ENCODE results near the gene FLYWCH1.
"Not testable (repeated sequence)": the region's sequence is repeated elsewhere in the genome, so short reads cannot be mapped to it uniquely, and the experiment has no call there.

The FLYWCH1 gene

DNA sequence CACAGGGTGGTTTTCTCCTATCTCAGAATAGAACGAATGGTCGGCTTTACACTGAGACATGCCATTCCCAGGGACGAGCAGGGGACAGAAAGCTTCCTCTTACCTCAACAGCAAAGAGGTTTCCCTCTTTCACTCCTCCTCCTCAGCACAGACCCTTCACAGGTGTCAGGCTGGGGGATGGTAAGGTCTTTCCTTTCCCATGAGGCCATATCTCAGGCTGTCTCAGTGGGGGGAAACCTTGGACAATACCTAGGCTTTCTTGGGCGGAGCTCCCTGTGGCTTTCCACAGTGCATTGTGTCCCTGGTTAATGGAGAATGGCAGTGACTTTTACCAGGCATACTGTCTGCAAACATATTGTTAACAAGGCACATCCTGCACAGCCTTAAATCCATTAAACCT, 16.4 kb downstream of the FLYWCH1 start:
- DNase-seq = not testable (repeated sequence)

DNA sequence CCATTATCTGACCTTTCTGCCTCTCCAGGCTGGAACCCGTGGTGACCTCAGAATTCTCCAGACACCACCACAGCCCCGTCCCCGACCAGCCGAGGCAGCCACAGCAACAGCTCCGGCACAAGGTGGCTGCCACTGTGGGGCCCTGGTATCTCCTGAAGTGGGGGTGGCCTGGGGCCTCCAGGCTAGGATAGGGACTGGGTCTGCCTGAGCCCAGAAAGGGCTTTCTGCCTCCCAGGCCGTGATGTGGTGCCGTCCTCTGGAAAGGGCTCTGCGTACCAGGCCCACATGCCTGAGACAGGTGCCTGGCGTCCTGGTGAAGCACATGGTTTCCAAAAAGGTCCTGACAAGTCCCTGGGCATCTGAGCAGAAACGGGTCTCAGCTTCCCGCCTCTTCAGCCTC, 17.1 kb downstream of the FLYWCH1 start:
- no peak for DNase-seq

DNA sequence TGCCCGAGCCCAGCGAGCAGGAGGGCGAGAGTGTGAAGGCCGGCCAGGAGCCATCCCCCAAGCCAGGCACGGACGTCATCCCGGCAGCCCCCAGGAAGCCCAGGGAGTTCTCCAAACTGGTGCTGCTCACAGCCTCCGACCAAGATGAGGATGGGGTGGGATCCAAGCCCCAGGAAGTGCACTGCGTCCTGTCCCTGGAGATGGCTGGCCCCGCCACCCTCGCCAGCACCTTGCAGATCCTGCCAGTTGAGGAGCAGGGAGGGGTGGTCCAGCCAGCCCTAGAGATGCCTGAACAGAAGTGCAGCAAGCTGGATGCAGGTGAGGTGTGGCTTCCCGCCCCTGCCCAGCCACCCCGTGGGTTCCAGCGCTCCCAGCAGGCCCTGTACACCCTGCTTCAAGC, 18.0 kb downstream of the FLYWCH1 start:
- DNase-seq = no peak

DNA sequence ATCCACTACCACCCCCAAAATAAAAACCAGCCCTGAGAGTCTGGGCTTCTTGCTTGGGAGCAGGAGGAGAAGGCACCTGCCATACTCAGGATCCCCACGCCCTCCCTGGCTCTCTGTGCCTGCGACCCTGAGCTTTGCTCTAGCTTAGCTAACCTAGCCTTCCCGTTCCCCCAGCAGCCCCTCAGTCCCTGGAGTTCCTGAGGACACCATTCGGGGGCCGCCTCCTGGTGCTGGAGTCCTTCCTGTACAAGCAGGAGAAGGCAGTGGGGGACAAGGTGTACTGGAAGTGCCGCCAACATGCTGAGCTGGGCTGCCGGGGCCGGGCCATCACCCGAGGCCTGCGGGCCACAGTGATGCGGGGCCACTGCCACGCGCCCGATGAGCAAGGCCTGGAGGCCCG, 18.5 kb downstream of the FLYWCH1 start:
- DNase-seq = no peak

DNA sequence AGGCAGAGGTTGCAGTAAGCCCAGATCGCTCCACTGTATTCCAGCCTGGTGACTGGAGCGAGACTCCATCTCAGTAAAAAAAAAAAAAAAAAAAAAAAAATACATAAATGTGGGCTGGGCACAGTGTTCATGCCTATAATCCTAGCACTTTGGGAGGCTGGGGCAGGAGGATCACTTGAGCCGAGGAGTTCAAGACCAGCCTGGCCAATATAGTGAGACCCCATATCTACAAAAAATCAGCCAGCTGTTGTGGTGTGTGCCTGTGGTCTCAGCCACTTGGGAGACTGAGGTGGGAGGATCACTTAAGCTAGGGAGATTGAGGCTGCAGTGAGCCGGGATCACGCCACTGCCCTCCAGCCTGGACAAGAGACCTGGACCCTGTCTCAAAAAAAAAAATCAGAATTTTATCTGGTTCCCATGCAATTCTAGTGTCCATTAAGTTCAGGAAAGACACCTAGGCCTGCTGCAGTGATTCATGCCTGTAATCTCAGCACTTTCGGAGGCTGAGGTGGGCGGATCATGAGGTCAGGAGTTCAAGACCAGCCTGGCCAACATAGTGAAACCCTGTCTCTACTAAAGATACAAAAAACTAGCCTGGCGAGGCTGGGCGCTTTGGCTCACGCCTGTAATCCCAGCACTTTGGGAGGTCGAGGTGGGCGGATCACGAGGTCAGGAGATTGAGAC, 19.6 kb downstream of the FLYWCH1 start:
- not testable (repeated sequence) for DNase-seq

DNA sequence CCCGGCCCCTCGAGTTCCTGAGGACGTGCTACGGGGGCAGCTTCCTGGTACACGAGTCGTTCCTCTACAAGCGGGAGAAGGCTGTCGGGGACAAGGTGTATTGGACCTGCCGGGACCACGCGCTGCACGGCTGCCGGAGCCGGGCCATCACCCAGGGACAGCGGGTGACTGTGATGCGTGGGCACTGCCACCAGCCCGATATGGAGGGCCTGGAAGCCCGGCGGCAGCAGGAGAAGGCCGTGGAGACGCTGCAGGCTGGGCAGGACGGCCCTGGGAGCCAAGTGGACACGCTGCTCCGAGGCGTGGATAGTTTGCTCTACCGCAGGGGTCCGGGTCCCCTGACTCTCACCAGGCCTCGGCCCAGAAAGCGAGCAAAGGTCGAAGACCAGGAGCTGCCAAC, 21.4 kb downstream of the FLYWCH1 start:
- DNase-seq = no peak

DNA sequence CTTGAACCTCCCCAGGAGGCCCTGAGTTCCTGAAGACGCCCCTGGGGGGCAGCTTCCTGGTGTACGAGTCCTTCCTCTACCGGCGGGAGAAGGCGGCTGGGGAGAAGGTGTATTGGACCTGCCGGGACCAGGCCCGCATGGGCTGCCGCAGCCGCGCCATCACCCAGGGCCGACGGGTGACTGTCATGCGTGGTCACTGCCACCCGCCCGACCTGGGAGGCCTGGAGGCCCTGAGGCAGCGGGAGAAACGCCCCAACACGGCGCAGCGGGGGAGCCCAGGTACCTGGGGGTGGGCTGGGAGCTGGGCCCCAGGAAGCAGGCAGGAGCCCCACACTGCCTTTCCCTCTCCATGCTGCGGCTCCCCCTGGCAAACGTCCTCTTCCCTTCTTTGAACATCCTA, 22.0 kb downstream of the FLYWCH1 start:
- DNase-seq = no peak

DNA sequence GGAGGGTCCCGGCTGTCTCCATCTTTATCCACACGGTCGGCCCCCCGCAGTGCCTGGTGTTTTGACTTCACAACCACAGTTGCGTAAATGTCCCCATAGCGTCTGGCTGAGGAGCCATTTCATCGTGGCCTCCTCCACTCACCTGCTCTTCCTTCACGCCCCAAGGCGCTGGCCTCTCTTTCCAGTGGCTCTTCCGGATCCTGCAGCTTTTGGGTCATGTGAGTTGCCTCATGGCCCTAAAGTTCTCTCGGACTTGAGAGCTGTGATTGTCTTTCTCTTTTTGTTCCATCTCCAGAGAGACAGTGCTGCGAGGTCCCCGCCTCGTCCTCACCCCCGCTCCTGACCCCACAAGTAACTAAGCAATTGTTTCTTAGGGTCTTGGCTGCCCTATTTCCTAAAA, 22.7 kb downstream of the FLYWCH1 start:
- no peak for DNase-seq

DNA sequence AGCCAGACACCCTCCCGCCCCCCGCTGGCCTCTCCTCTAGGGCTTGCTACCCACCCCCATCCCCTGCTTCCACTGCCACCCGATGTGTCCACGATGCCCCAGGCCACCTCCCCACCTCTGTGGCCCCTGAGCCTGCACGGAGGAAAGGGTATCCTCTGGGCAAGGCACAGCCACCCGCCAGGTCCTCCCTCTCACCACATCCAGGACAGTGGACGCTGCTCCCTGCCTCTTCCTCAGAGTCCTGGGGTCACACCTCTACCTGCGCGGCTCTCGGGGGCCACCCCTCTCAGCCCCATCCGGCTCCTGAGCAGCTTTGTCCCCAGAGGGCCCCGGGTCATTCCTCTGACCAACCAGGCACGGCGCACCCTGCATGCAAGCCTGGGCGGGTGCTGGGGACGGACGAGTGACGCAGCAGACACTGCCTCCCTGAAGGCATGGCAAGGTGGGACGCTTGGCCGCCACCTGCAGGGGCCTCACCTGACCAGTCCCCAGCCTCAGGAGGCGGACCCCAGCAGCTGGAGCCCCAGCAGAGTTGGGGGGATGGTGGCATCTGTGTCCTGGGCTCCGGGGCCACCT, 24.8 kb downstream of the FLYWCH1 start:
- DNase-seq = no peak

DNA sequence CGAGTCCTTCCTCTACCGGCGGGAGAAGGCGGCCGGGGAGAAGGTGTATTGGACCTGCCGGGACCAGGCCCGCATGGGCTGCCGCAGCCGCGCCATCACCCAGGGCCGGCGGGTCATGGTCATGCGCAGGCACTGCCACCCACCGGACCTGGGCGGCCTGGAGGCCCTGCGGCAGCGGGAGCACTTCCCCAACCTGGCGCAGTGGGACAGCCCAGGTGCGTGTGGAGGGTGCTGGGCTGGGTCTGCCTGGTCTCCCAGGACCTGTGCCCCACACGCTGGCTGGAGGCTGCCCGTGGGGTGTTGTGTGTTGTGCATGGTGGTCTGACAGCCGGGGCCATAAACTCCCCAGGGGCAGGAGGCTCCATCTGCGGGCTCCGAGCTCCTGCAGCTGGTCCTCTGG, 25.4 kb downstream of the FLYWCH1 start:
- DNase-seq = no peak

DNA sequence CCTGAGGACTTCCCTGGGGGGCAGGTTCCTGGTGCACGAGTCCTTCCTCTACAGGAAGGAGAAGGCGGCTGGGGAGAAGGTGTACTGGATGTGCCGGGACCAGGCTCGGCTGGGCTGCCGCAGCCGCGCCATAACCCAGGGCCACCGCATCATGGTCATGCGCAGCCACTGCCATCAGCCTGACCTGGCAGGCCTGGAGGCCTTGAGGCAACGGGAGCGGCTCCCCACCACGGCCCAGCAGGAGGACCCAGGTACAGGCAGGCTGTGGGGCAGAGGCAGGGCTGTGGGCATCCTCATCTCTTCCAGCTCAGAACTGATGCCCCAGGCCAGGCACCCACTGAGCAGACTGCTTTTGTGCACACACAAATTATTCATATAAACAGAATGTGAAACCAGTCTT, 26.5 kb downstream of the FLYWCH1 start:
- no peak for DNase-seq

DNA sequence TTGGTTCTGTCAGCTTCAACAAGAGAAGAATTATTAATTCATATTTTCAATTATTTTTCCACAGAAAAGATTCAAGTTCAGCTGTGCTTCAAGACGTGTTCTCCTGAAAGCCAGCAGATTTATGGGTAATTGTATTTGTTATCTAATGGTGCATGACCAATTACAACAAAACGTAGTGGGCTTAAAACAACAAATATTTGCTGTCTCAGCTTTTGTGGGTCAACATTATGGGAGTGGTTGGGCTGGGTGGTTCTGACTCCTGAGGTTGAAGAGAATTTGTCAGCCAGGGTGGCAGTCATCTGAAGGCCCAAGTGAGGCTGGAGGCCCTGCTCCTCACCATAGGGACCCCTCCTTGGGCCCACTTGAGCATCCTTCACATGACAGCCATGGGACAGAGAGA, 28.2 kb downstream of the FLYWCH1 start:
- DNase-seq = no peak

DNA sequence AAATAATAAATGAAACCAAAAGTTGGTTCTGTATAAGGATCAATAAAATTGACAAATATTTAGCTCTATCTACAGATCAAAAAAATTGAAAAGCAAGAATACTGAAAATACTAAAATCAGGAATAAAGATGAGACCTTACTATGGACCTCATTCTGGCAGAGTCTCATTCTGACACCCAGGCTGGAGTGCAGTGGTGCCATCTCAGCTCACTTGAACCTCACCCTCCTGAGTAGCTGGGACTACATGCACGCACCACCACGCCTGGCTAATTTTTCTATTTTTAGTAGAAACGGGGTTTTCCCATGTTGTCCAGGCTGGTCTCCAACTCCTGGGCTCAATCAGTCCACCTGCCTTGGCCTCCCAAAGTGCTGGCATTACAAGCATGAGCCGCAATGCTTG, 30.3 kb downstream of the FLYWCH1 start:
- DNase-seq = no peak

DNA sequence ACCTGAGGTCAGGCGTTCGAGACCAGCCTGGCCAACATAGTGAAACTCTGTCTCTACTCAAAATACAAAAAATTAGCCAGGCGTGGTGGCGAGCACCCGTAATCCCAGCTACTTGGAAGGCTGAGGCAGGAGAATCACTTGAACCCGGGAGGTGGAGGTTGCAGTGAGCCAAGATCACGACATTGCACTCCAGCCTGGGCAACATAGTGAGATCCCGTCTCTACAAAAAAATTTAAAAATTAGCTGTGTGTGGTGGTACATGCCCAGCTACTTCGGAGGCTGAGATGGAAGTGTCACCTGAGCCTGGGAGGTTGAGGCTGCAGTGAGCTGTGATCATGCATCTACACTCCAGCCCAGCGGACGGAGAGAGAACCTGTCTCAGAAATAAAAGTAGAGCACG, 32.0 kb downstream of the FLYWCH1 start:
- not testable (repeated sequence) for DNase-seq

DNA sequence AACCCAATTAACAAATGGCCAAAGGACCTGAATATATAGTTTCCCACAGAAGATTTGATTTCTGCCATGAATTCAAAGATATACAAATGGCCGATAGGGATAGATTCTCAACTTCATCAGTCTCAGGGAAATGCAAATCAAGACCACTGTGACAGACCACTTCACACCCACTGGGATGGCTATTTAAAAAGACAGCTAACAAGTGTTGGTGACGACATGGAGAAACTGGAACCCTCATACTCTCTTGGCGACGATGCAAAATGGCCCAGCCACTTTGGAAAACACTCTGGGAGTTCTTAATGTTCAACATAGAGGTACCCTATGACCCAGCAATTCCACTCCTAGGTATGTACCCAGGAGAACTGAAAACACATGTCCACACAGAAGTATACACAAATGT, 34.9 kb downstream of the FLYWCH1 start:
- no peak for DNase-seq

DNA sequence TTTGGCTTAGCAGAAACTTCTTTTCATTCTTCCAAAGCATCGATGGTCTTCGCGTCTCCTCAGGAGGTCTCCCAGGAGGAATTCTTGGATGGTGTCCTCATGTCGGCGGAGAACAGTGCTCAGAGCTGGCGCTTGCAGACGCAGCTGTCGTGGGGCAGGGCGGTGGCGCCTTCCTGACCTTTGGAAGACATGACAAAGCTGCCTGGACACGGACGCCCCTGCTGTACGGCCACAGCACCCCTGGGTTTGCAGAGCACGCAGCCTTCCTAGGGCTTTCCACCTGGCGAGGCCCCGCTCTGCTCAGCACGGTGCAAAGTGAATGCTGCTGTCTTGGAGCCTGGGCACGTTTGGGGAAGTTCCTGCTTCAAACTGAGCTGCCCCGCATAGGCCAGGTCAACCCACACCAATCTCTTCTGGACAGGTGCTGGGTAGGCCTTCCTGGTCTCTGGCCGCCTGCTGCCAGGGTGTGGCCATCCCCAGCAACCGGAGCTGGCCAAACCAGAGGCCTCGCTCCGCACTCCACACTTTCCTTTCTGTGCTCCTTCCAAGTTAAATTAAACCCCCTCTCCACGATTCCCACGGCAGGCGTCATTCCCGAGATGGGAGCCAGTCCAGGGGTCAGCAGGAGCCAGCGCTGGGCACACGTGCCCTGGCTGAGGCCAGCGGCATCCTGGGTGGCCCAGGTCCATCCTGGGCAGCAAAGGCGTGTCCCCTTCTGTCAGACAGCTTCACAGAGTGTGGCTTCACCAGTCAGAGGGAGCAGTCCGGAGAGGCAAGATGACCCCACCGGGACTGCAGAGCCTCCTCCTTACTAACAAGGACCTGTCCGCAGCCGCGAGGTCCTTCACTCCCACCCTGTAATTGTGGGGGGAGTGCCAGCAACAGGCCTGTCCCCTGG, 37.3 kb downstream of the FLYWCH1 start:
- no peak for DNase-seq

DNA sequence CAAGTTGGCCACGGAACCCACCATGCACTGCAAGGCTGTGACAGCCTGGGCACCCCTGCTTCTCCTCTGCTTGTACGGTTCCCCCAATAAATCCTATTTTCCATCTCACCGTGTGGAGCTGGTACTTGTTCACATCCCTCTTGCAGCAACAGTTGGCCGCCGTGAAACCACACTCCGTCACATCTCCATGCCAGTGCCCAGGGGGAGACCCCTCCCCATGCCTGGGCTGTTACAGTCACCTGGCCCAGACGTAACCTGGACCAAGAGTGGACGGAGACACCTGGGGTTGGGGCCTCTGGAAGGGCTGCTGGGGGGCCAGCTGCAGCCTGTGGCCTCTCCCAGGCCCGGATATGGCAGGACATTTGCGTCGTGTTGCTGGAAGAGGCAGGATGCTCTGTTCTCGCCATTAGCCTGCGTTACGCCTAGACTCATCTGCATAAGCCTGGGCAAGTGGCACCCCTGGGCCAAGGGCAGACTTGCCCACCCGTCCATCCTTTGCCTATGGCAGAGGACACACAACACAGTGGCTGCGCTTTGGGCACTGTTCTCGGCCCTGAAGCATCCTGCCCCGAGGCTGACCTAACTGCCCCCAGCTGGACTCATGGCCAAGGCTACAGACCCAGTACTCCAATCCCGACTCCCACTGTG, 38.1 kb downstream of the FLYWCH1 start:
- DNase-seq = no peak

DNA sequence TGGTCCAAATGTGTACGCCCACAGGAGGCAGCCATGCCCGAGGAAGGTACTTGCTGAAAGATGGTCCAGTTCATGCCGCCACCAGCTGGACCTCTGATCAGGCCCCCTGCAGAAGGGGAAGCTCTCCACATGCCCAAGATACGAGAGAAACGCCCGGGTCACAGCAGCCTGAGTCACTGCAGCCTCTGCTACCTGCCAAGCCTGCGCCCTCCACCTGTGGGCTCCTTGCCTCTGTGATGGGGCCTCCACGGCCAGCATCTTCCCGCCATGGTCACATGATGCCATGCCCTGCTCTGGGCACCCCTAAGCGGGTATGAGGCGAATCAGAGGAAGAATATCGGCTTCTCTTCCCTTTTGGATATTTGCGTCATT, 38.6 kb downstream of the FLYWCH1 start:
- DNase-seq = no peak

DNA sequence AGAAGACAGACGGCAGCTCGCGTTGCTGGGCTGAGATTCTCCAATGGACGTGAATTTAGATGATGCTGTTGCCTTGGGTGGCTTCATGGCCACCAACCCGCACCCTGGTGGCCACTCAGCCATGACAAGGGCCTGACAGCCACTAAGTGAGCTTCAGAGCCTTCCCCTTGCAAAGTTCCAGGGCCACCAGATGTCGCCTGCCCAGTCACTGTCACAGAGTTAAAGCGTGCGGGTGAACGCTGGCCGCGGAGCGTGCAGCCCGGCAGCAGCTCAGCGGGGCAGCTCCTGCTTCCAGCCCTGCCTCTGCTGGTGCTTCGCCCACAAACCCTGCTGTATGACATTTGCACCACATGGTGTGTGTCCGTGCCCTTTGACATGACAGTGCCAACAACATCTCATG, 39.0 kb downstream of the FLYWCH1 start:
- no peak for DNase-seq

DNA sequence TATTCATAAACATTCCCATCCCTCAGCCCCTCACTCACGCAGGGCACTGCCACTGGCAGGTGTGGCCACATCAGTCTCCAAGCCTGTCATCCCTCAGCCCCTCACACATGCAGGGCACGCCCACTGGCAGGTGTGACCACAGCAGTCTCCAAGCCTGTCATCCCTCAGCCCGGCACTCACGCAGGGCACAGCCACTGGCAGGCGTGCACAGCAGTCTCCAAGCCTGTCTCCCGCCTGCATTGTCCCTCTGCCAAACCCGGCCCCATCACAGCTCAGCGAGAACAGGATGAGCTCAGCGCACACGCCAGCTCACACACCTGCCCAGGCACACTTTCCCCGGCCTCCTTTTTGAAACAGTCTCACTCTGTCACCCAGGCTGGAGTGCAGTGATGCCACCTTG, 40.9 kb downstream of the FLYWCH1 start:
- no peak for DNase-seq

DNA sequence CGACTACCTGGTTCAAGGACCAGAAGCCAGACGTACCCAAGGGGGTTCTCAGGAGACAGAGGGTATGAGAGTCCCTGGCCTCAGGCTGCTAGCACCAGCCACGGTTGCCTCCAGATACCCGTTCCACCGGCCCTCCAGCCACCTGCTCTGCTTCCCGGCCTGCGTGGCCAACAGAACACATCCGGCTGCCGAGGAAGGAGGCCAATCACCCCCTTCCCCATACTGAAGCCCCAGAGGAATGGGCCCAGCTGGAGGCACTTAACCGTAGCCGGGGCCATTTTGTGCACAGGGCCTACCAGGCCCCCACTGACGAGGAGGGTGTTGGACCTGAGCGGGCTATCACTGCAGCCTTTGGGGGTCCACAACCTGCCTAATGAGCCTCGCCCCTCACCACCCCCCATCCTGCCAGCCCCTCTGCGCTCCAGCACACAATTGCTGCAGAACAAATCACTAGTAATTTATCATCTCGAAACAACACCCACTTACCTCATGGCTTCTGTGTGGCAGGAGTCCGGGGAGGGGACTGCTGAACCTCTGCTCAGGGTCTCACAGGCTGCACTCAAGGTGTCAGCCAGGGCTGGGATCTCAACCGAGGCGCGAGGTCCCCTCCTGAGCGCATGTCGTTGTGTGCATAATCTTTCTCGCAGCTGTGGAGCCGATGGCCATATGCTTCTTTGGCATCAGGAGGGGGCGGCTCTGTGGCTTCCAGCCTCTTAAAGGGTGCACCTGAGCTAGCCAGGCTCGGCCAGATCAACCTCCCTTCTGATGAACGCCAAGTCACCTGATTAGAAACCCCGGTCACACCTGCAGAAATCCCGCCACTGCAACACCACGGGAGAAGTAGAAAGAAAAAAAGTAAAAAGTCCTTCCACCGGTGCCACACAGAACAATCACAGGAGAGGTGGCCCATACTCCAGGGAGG, 42.2 kb downstream of the FLYWCH1 start:
- DNase-seq = no peak

DNA sequence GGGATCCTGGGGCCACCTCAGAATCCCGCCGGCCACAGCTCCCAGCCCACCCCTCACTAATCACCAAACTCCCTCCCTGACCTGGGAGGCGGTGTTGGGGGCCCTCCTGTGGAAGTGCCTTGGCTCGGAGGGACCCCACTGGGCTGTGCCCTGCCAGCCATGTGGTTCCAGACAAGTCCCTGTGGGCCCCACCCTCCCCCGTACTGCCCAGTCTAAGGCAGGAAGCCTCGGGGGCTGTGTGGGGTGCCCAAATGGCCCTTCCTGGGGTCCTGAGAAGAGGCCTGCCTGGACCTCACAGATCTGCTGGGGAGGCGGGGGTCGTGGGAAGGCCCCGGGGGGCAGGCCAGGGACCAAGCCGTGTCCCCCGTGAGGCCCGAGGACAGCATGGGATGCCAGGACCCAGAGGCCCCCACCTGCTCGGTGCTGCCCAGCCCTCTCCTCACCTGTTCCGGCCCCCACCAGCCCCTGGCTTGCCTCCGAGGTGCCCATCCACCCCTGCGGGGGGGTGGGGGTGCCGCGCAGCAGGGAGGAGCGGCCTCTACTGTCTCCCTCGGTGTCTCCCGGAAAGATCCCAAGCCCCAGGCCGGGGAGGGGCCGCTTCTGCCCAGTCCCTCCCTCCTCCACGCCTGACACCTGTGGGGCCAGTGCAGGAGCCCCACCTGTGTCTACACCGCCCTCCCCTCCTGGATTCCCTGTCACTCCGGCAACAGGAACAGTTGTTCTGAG, 43.1 kb downstream of the FLYWCH1 start:
- no peak for DNase-seq
